TTC549 (cell line): Measurements from ENCODE around the gene GLYR1.

ENCODE experiments used
- FAIRE-seq: peaks from 2 replicates; lab custom pipeline; 2012; peaks lifted over from hg19 to GRCh38; lab: Jason Lieb, UNC

The GLYR1 gene

GRCh38 chr16:4847774-4848587, 893 bp upstream of the GLYR1 start:
- no peak for FAIRE-seq

GRCh38 chr16:4846503-4846900, 586 bp downstream of the GLYR1 start:
- FAIRE-seq, result no peak

GRCh38 chr16:4840984-4841383, 6.1 kb downstream of the GLYR1 start:
- no peak for FAIRE-seq

GRCh38 chr16:4839942-4840341, 7.1 kb downstream of the GLYR1 start:
- no peak for FAIRE-seq

GRCh38 chr16:4837733-4838501, 9.2 kb downstream of the GLYR1 start:
- no peak for FAIRE-seq

GRCh38 chr16:4836727-4837126, 10.4 kb downstream of the GLYR1 start:
- no peak for FAIRE-seq

- FAIRE-seq, result no peak
Measured at GRCh38 chr16:4833584-4833983, 13.5 kb downstream of the GLYR1 start.

GRCh38 chr16:4832698-4833343, 14.3 kb downstream of the GLYR1 start:
- FAIRE-seq, result no peak

GRCh38 chr16:4831616-4832015, 15.5 kb downstream of the GLYR1 start:
- no peak for FAIRE-seq

- FAIRE-seq, result no peak
Measured at GRCh38 chr16:4830408-4830807, 16.7 kb downstream of the GLYR1 start.

- FAIRE-seq, result no peak
Measured at GRCh38 chr16:4828567-4829321, 18.3 kb downstream of the GLYR1 start.

GRCh38 chr16:4826980-4827379, 20.1 kb downstream of the GLYR1 start:
- FAIRE-seq, result no peak

- FAIRE-seq, result no peak
Measured at GRCh38 chr16:4826526-4826925, 20.6 kb downstream of the GLYR1 start.

GRCh38 chr16:4825196-4825595, 21.9 kb downstream of the GLYR1 start:
- no peak for FAIRE-seq

- FAIRE-seq, result no peak
Measured at GRCh38 chr16:4820652-4821051, 26.4 kb downstream of the GLYR1 start.

GRCh38 chr16:4814542-4815173, 32.4 kb downstream of the GLYR1 start:
- no peak for FAIRE-seq

- FAIRE-seq, result no peak
Measured at GRCh38 chr16:4814046-4814445, 33.0 kb downstream of the GLYR1 start.

GRCh38 chr16:4813251-4814003, 33.7 kb downstream of the GLYR1 start:
- FAIRE-seq, result no peak

GRCh38 chr16:4811773-4812172, 35.3 kb downstream of the GLYR1 start:
- no peak for FAIRE-seq

GRCh38 chr16:4811242-4811641, 35.8 kb downstream of the GLYR1 start:
- no peak for FAIRE-seq

GRCh38 chr16:4806280-4806679, 40.8 kb downstream of the GLYR1 start:
- no peak for FAIRE-seq
